HepG2 (cell line): ENCODE measurements around the gene C4orf46. TPM values are rescaled to one million over a fixed set of nuclear protein-coding genes. Genes with fewer than 3 reads are reported as not detected.

Experiments used
- BCL3 ChIP-seq: sonication (generic); formaldehyde crosslinking; IDR thresholded peaks from 2 replicates; pipeline ENCODE4 v1.5.1; 2020; ENCODE audit warnings: mild to moderate bottlenecking, missing genetic modification reagents, moderate library complexity
- EED ChIP-seq: sonication (generic); formaldehyde crosslinking; IDR thresholded peaks from 2 replicates; pipeline ENCODE4 v1.5.0; 2020; ENCODE audit warnings: mild to moderate bottlenecking, missing genetic modification reagents
- FOXC1 ChIP-seq: sonication (generic); formaldehyde crosslinking; IDR thresholded peaks from 2 replicates; pipeline ENCODE4 v1.8.0; 2022; ENCODE audit warnings: mild to moderate bottlenecking, missing genetic modification reagents, borderline replicate concordance
- IKZF1 ChIP-seq: fragments of 450-650 bp; IDR thresholded peaks from 2 replicates; pipeline ENCODE4 v1.7.1; 2016
- IRF9 ChIP-seq: sonication (generic); formaldehyde crosslinking; IDR thresholded peaks from 2 replicates; pipeline ENCODE4 v1.8.0; 2022; ENCODE audit warnings: missing genetic modification reagents, mild to moderate bottlenecking, borderline replicate concordance
- IRX3 ChIP-seq: sonication (generic); formaldehyde crosslinking; IDR thresholded peaks from 2 replicates; pipeline ENCODE4 v1.8.1; 2023; ENCODE audit warnings: mild to moderate bottlenecking, low read depth, missing genetic modification reagents, borderline replicate concordance
- KAT2B ChIP-seq: fragments of 150-350 bp; IDR thresholded peaks from 2 replicates; pipeline ENCODE4 v1.6.1; 2014; ENCODE audit warnings: low read depth, low read length, borderline replicate concordance
- KDM4B ChIP-seq: sonication (generic); formaldehyde crosslinking; IDR thresholded peaks from 2 replicates; pipeline ENCODE4 v1.4.0; 2020; ENCODE audit warnings: missing genetic modification reagents
- KMT2B ChIP-seq: IDR thresholded peaks from 2 replicates; pipeline ENCODE4 v1.6.1; 2016; ENCODE audit warnings: missing genetic modification reagents, missing compliant biosample characterization
- MXI1 ChIP-seq: IDR thresholded peaks from 3 replicates; pipeline ENCODE4 v1.6.1; 2012; ENCODE audit warnings: low read depth, low read length, inconsistent platforms, borderline replicate concordance
- PRDM4 ChIP-seq: sonication (generic); formaldehyde crosslinking; IDR thresholded peaks from 2 replicates; pipeline ENCODE4 v1.9.0; 2021; ENCODE audit warnings: missing genetic modification reagents, borderline replicate concordance
- SOX13 ChIP-seq, 3 experiments: fragments of 450-650 bp in 1 of 3; sonication (generic) in 1 of 3; formaldehyde crosslinking in 1 of 3; IDR thresholded peaks in 2 of 3; conservative IDR thresholded peaks in 1 of 3; 2 replicates each; pipeline versions ENCODE4 v1.5.0 to v1.6.1; 2016 to 2020; ENCODE audit warnings: antibody characterized with exemption in 1 of 3, mild to moderate bottlenecking in 1 of 3, missing compliant biosample characterization in 1 of 3, missing genetic modification reagents in 1 of 3, moderate library complexity in 1 of 3
- USF2 ChIP-seq, 2 experiments: sonication (generic) in 1 of 2; formaldehyde crosslinking in 1 of 2; IDR thresholded peaks; 2 replicates each; pipeline versions ENCODE4 v1.5.1 to v1.6.1; 2011 to 2020; ENCODE audit warnings: borderline replicate concordance in 1 of 2, low read depth in 1 of 2, low read length in 1 of 2, mild to moderate bottlenecking in 1 of 2, missing genetic modification reagents in 1 of 2, moderate library complexity in 1 of 2
- ZKSCAN1 ChIP-seq: fragments of 150-350 bp; IDR thresholded peaks from 2 replicates; pipeline ENCODE4 v1.6.1; 2014; ENCODE audit warnings: low read length
- ZNF18 ChIP-seq: sonication (generic); formaldehyde crosslinking; IDR thresholded peaks from 2 replicates; pipeline ENCODE4 v1.8.0; 2022; ENCODE audit warnings: mild to moderate bottlenecking, missing genetic modification reagents; ENCODE audit not compliant: insufficient replicate concordance
- ZNF224 ChIP-seq: sonication (generic); formaldehyde crosslinking; IDR thresholded peaks from 2 replicates; pipeline ENCODE4 v1.5.0; 2020; ENCODE audit warnings: mild to moderate bottlenecking, missing genetic modification reagents
- ZNF234 ChIP-seq: sonication (generic); formaldehyde crosslinking; conservative IDR thresholded peaks from 2 replicates; pipeline ENCODE4 v1.5.1; 2020; ENCODE audit warnings: mild to moderate bottlenecking, missing genetic modification reagents
- ZNF343 ChIP-seq: sonication (generic); formaldehyde crosslinking; IDR thresholded peaks from 2 replicates; pipeline ENCODE4 v1.4.0; 2020; ENCODE audit warnings: mild to moderate bottlenecking, missing genetic modification reagents
- ZNF674 ChIP-seq: sonication (generic); formaldehyde crosslinking; IDR thresholded peaks from 2 replicates; pipeline ENCODE4 v1.5.0; 2020; ENCODE audit warnings: low read depth, mild to moderate bottlenecking, missing genetic modification reagents
- polyA plus RNA-seq, 8 experiments: library from polyadenylated mRNA; depleted of rRNA in 3 of 8; stranded (reverse) in 7 of 8; unstranded in 1 of 8; fragments of >200 nt; fragmentation: Illumina TruSeq in 4 of 8; extraction: Trizol in 4 of 8; gene quantifications; 2 replicates each; pipeline versions ENCODE4 v1.2.1 to v1.2.3, GENCODE V29; 2011 to 2016; ENCODE audit warnings: low read depth in 4 of 8, missing spikeins in 1 of 8, mixed read lengths in 1 of 8; ENCODE audit not compliant: insufficient read depth in 1 of 8
- total RNA-seq, 5 experiments: library from RNA; depleted of rRNA; stranded (reverse); fragments of >200 nt; fragmentation: Illumina TruSeq; extraction: Trizol; gene quantifications; 2 replicates each; pipeline ENCODE4 v1.2.3, GENCODE V29; 2016; ENCODE audit warnings: low read depth in 1 of 5

The C4orf46 gene
- total and polyA plus RNA-seq, 2 of the 13 experiments (the other 11 are each of a cell fraction or from before 2014, with no cell fraction given), result 8.5 to 10.4 TPM

- TF ChIP-seq KMT2B (peak; percentile 34; the same call in 1 of the 2 replicates), ZNF224 (CRISPR knock-in tag) (0 out of 2 replicates have a peak, but pooled peaks have one; percentile 7), ZNF674 (CRISPR knock-in tag) (0 out of 2 replicates have a peak, but pooled peaks have one; percentile 40), ZNF234 (CRISPR knock-in tag) (no peak), FOXC1 (CRISPR knock-in tag) (peak; percentile 23; the same call in 1 of the 2 replicates), IRX3 (CRISPR knock-in tag) (no peak), MXI1 (peak; percentile 40; the same call in 1 of the 3 replicates), KAT2B (no peak), EED (0 out of 2 replicates have a peak, but pooled peaks have one; percentile 68), USF2 (IDR thresholded peaks at IDR 0.05; ENCODE audit: low read depth, low read length) (no peak), USF2 (CRISPR knock-in tag; IDR thresholded peaks at IDR 0.05; ENCODE audit: borderline replicate concordance) (peak; percentile 48; the same call in 1 of the 2 replicates), ZKSCAN1 (no peak), SOX13 (IDR thresholded peaks at IDR 0.05) (no peak), SOX13 (CRISPR knock-in tag; conservative IDR thresholded peaks at IDR 0.05 in 1 of 2, IDR thresholded peaks at IDR 0.05 in 1 of 2) (peak in 1 of 2 experiments; percentile 61; a peak in 1 of 4 replicates), BCL3 (CRISPR knock-in tag) (0 out of 2 replicates have a peak, but pooled peaks have one; percentile 0), ZNF343 (CRISPR knock-in tag) (peak; percentile 78; the same call in 1 of the 2 replicates), ZNF18 (CRISPR knock-in tag) (peak; percentile 53), IKZF1 (no peak), IRF9 (no peak; the same call in 1 of the 2 replicates), PRDM4 (CRISPR knock-in tag) (no peak), KDM4B (CRISPR knock-in tag) (no peak)
Measured at GRCh38 chr4:158670975-158671664, 567 bp downstream of the C4orf46 start (continued).
